ENCODE results near the gene ACOX2. TPM values are rescaled to one million over a fixed set of nuclear protein-coding genes. Genes with fewer than 3 reads are reported as not detected.

Gene ACOX2
- total and polyA plus RNA-seq, 2 of the 13 experiments (the other 11 are each of a cell fraction or from before 2014, with no cell fraction given): 42.6 to 98.5 TPM

GRCh38 chr3:58490860-58491501, 46.0 kb downstream of the ACOX2 start (continued):
- TF ChIP-seq HDAC2 (CRISPR knock-in tag; IDR thresholded peaks at IDR 0.05) (no peak), ZNF550 (CRISPR knock-in tag; IDR thresholded peaks at IDR 0.05; ENCODE audit: borderline replicate concordance) (no peak), ZNF33A (CRISPR knock-in tag; IDR thresholded peaks at IDR 0.05; ENCODE audit: borderline replicate concordance) (no peak), ZNF7 (CRISPR knock-in tag; IDR thresholded peaks at IDR 0.05) (no peak), ZNF891 (CRISPR knock-in tag; IDR thresholded peaks at IDR 0.05) (no peak), HOXA5 (CRISPR knock-in tag; IDR thresholded peaks at IDR 0.05) (0 out of 2 replicates have a peak, but pooled peaks have one; percentile 9), NFATC3 (CRISPR knock-in tag; IDR thresholded peaks at IDR 0.05) (no peak), ZNF687 (CRISPR knock-in tag; IDR thresholded peaks at IDR 0.05) (peak; percentile 70), GABPA (IDR thresholded peaks at IDR 0.05; ENCODE audit: low read depth, low read length) (peak; percentile 31; the same call in 1 of the 2 replicates), GABPA (CRISPR knock-in tag; IDR thresholded peaks at IDR 0.05; ENCODE audit: low read depth) (peak; percentile 75), FOXO1 (CRISPR knock-in tag; IDR thresholded peaks at IDR 0.05) (0 out of 2 replicates have a peak, but pooled peaks have one; percentile 5), SOX13 (IDR thresholded peaks at IDR 0.05) (no peak), SOX13 (CRISPR knock-in tag; conservative IDR thresholded peaks at IDR 0.05 in 1 of 2, IDR thresholded peaks at IDR 0.05 in 1 of 2) (0 out of 4 replicates have a peak, but pooled peaks of 1 of the 2 experiments have one; percentile 3), TEAD2 (CRISPR knock-in tag; IDR thresholded peaks at IDR 0.05) (no peak), ZNF124 (CRISPR knock-in tag; IDR thresholded peaks at IDR 0.05) (no peak), ZNF816 (CRISPR knock-in tag; IDR thresholded peaks at IDR 0.05; ENCODE audit: borderline replicate concordance) (0 out of 2 replicates have a peak, but pooled peaks have one; percentile 64), POLR2AphosphoS5 (IDR thresholded peaks at IDR 0.05; ENCODE audit: low read depth, low read length) (no peak), HDAC1 (CRISPR knock-in tag; IDR thresholded peaks at IDR 0.05) (peak; percentile 31; the same call in 1 of the 2 replicates), YY1 (IDR thresholded peaks at IDR 0.05; ENCODE audit: insufficient read depth, insufficient replicate concordance, low read depth, low read length) (no peak), PHF21A (CRISPR knock-in tag; IDR thresholded peaks at IDR 0.05) (no peak), ZNF883 (CRISPR knock-in tag; IDR thresholded peaks at IDR 0.05; ENCODE audit: not compliant biosample characterization) (peak; percentile 25), ZBTB38 (CRISPR knock-in tag; IDR thresholded peaks at IDR 0.05) (peak; percentile 65), ZNF280B (CRISPR knock-in tag; IDR thresholded peaks at IDR 0.05; ENCODE audit: borderline replicate concordance) (0 out of 2 replicates have a peak, but pooled peaks have one; percentile 28), THAP11 (CRISPR knock-in tag; IDR thresholded peaks at IDR 0.05) (0 out of 2 replicates have a peak, but pooled peaks have one; percentile 11), KLF6 (CRISPR knock-in tag; IDR thresholded peaks at IDR 0.05) (no peak), ZNF547 (CRISPR knock-in tag; IDR thresholded peaks at IDR 0.05) (0 out of 2 replicates have a peak, but pooled peaks have one; percentile 24)
